ENCODE results near the gene EMSY. TPM values are rescaled to one million over a fixed set of nuclear protein-coding genes. Genes with fewer than 3 reads are reported as not detected.

EMSY gene
- polyA plus RNA-seq, 1 of the 3 experiments (the other 2 are of a cell fraction): 11.1 TPM

- no peak for TF ChIP-seq TEAD4 (IDR thresholded peaks at IDR 0.05; ENCODE audit: borderline replicate concordance, insufficient read depth)
- no peak for TF ChIP-seq SMC3 (IDR thresholded peaks at IDR 0.05; ENCODE audit: low read depth, low read length)
- no peak for TF ChIP-seq ELF1 (IDR thresholded peaks at IDR 0.05)
- TF ChIP-seq FOXM1 (IDR thresholded peaks at IDR 0.05; ENCODE audit: low read depth): no peak
- TF ChIP-seq TCF12 (IDR thresholded peaks at IDR 0.05): no peak
- TF ChIP-seq CHD2 (IDR thresholded peaks at IDR 0.05; ENCODE audit: low read length, partially characterized antibody): no peak
- TF ChIP-seq EP300 (IDR thresholded peaks at IDR 0.05; ENCODE audit: borderline replicate concordance in 1 of 2, low read depth in 1 of 2, low read length in 1 of 2): no peak
- TF ChIP-seq RXRA (IDR thresholded peaks at IDR 0.05; ENCODE audit: borderline replicate concordance, low read depth): no peak
- TF ChIP-seq RFX5 (IDR thresholded peaks at IDR 0.05; ENCODE audit: low read length): no peak
- TF ChIP-seq JUND (IDR thresholded peaks at IDR 0.05): no peak
- Histone ChIP-seq H3K4me1 (ENCODE audit: control insufficient read depth in 1 of 2, insufficient read depth in 2 of 2, low read depth in 1 of 2, low read length in 1 of 2) (no peaks in the 10 kb centered on the region), H3K4me2 (no peak overlapping the region), H2AFZ (ENCODE audit: low read depth) (no peak overlapping the region), H3K9ac (no peak overlapping the region), H3K27ac (ENCODE audit: low read depth in 2 of 2, low read length in 1 of 2) (no peak overlapping the region), H3K36me3 (replicated peaks in 1 of 2; ENCODE audit: control insufficient read depth in 1 of 2, insufficient read depth in 2 of 2, low read length in 1 of 2) (peaks cover 46 to 47% of the 10 kb centered on the region in 2 experiments), H4K20me1 (ENCODE audit: insufficient read depth) (no peaks in the 10 kb centered on the region), H3K4me3 (ENCODE audit: low read depth in 2 of 2, low read length in 1 of 2) (no peak overlapping the region), H3K9me2 (no peaks in the 10 kb centered on the region), H3K27me3 (ENCODE audit: insufficient read depth) (no peaks in the 10 kb centered on the region), H3K79me2 (ENCODE audit: insufficient read depth) (no peaks in the 10 kb centered on the region), H3F3A (replicated peaks; ENCODE audit: insufficient read depth) (peaks cover 17% of the 10 kb centered on the region), H3K9me3 (no peaks in the 10 kb centered on the region)
- ChIA-PET CTCF (interaction anchor here (0.6 to 1.5 kb wide), 3 partner anchors 11 to 64 kb away, joined by 3 to 4 read pairs (median 3); no protein-coding TSS in a partner anchor), POLR2A (no interaction called here)
- DNase-seq: no peak
- 96% methylated on average over 2 of the region's 2 CpGs for WGBS (ENCODE audit: low lambda C conversion rate)
Observed at GRCh38 chr11:76523786-76524436, 79.1 kb downstream of the EMSY start.

- no peaks in the 10 kb centered on the region for H3K9me2 ChIP-seq
- 55% methylated on average over 4 of the region's 4 CpGs for WGBS (ENCODE audit: low lambda C conversion rate)
- H3K27me3 ChIP-seq (ENCODE audit: insufficient read depth): no peaks in the 10 kb centered on the region
- CTCF ChIA-PET: interaction anchor here (1.0 to 1.5 kb wide), 2 partner anchors 20 to 65 kb away, joined by 3 read pairs; no protein-coding TSS in a partner anchor
- no peak overlapping the region for H2AFZ ChIP-seq (ENCODE audit: low read depth)
- no peaks in the 10 kb centered on the region; the same call in 1 of the 2 replicates for H3K79me2 ChIP-seq (ENCODE audit: insufficient read depth)
- POLR2A ChIA-PET: no interaction called here
- DNase-seq: no peak
- peak overlapping the region; percentile 6; the same call in 1 of the 2 replicates for H3K4me2 ChIP-seq
- TF ChIP-seq JUND (IDR thresholded peaks at IDR 0.05): peak; percentile 32; the same call in 1 of the 2 replicates
- TF ChIP-seq RFX5 (IDR thresholded peaks at IDR 0.05; ENCODE audit: low read length): no peak
- TF ChIP-seq FOSL2 (IDR thresholded peaks at IDR 0.05; ENCODE audit: borderline replicate concordance, low read depth): peak; percentile 53; the same call in 1 of the 2 replicates
- no peak overlapping the region for H3K9ac ChIP-seq
- H3K9me3 ChIP-seq: no peaks in the 10 kb centered on the region
- no peak overlapping the region for H3K27ac ChIP-seq (ENCODE audit: low read depth in 2 of 2, low read length in 1 of 2)
- H3K4me3 ChIP-seq (ENCODE audit: low read depth in 2 of 2, low read length in 1 of 2): no peak overlapping the region
- H3K4me1 ChIP-seq (ENCODE audit: control insufficient read depth in 1 of 2, insufficient read depth in 2 of 2, low read depth in 1 of 2, low read length in 1 of 2): no peaks in the 10 kb centered on the region
- H4K20me1 ChIP-seq (ENCODE audit: insufficient read depth): no peaks in the 10 kb centered on the region
- peaks cover 48 to 51% of the 10 kb centered on the region in 2 experiments for H3K36me3 ChIP-seq (replicated peaks in 1 of 2; ENCODE audit: control insufficient read depth in 1 of 2, insufficient read depth in 2 of 2, low read length in 1 of 2)
- H3F3A ChIP-seq (replicated peaks; ENCODE audit: insufficient read depth): peaks cover 17% of the 10 kb centered on the region
Observed at GRCh38 chr11:76524461-76524860, 79.6 kb downstream of the EMSY start.

GRCh38 chr11:76524919-76525318 is 80.1 kb downstream of the EMSY start:
- no peaks in the 10 kb centered on the region; the same call in 1 of the 2 replicates for H3K79me2 ChIP-seq (ENCODE audit: insufficient read depth)
- no peak overlapping the region for H2AFZ ChIP-seq (ENCODE audit: low read depth)
- no peaks in the 10 kb centered on the region for H4K20me1 ChIP-seq (ENCODE audit: insufficient read depth)
- no peaks in the 10 kb centered on the region for H3K9me2 ChIP-seq
- ChIA-PET CTCF (interaction anchor here (0.7 to 1.6 kb wide), 5 partner anchors 12 to 157 kb away, joined by 3 to 4 read pairs (median 3); no protein-coding TSS in a partner anchor), POLR2A (no interaction called here)
- no peak overlapping the region for H3K9ac ChIP-seq
- no peak overlapping the region for H3K4me3 ChIP-seq (ENCODE audit: low read depth in 2 of 2, low read length in 1 of 2)
- no peaks in the 10 kb centered on the region for H3K9me3 ChIP-seq
- 100% methylated on average over 1 of the region's 1 CpG for WGBS (ENCODE audit: low lambda C conversion rate)
- peaks cover 52% of the 10 kb centered on the region in 2 experiments for H3K36me3 ChIP-seq (replicated peaks in 1 of 2; ENCODE audit: control insufficient read depth in 1 of 2, insufficient read depth in 2 of 2, low read length in 1 of 2)
- peak overlapping the region; percentile 6; the same call in 1 of the 2 replicates for H3K4me2 ChIP-seq
- H3F3A ChIP-seq (replicated peaks; ENCODE audit: insufficient read depth): peaks cover 17% of the 10 kb centered on the region
- no peak for DNase-seq
- H3K27ac ChIP-seq (ENCODE audit: low read depth in 2 of 2, low read length in 1 of 2): no peak overlapping the region
- H3K4me1 ChIP-seq (ENCODE audit: control insufficient read depth in 1 of 2, insufficient read depth in 2 of 2, low read depth in 1 of 2, low read length in 1 of 2): no peaks in the 10 kb centered on the region
- H3K27me3 ChIP-seq (ENCODE audit: insufficient read depth): no peaks in the 10 kb centered on the region
- TF ChIP-seq MEF2A (IDR thresholded peaks at IDR 0.05; ENCODE audit: borderline replicate concordance, low read depth) (no peak), FOXJ3 (CRISPR knock-in tag; IDR thresholded peaks at IDR 0.05) (no peak), TCF12 (IDR thresholded peaks at IDR 0.05) (no peak), GABPA (IDR thresholded peaks at IDR 0.05; ENCODE audit: low read depth) (no peak), NFIC (IDR thresholded peaks at IDR 0.05; ENCODE audit: borderline replicate concordance) (no peak), REST (IDR thresholded peaks at IDR 0.05; ENCODE audit: low read depth, low read length) (no peak), SIN3A (IDR thresholded peaks at IDR 0.05; ENCODE audit: borderline replicate concordance, low read depth, low read length) (no peak), CHD2 (IDR thresholded peaks at IDR 0.05; ENCODE audit: low read length, partially characterized antibody) (no peak)

All from SK-N-SH (cell line).